AG08396 (cell line): Measurements from ENCODE around the gene MAP2K5.

Experiments
- DNase-seq: peaks from one replicate; pipeline ENCODE4 v3.0.0; 2012; ENCODE audit warnings: low spot score, mixed read lengths

Gene MAP2K5

DNA sequence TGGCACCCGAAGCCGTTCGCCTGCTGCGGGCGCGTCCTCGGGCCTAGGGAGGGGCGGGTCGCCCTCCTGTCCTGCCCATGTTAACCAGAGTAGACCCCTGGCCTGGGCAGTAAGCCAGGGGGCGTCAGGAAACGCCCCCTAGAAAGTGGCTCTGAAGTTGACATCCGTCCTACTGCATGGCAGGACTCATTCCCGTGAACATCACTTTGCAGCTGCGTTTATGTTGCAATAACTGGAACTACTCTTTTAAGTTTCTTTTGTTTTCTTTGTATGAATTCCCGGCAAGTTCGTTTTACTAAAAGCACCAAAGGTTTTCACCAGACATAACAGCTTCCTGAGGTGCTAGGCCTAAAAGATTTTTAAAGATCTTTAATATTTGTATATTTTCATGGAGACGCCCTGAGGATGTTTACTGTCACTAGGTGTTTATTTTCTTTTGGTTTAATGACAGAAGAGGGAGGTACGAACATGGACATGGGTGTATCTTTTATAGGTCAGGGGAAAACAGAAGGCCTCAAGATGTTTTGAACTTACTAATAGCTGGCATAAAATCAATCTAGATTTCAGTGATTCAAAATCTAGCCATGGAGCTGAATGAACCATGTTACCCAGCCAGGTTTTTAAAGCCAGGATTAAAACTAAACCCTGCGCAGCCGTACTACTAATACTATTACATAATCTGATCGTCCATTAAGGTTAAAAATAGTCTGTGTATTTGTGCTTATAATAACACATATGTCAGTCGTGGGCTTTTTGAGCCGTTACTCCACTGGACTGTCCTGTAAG, 20.5 kb upstream of the MAP2K5 start:
- DNase-seq = peak; percentile 39

DNA sequence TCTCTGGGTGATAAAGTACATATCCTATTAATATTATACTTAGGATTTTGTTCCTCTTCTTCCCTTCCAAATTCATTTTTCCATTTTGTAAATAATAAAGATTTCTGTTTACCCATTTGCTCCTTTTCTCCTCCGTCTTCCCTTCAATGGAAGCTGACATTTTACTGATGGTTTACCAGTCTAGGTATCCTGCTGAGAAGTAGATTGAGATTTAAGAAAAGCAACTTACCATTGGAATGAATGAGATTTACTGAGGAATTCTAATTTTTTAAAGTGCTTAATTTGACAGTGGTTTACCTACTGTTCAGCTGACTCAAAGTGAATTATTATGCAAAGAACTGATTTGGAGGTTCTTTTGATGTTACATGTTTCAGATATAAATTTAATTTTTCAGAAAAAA, 19.2 kb upstream of the MAP2K5 start:
- DNase-seq = no peak

DNA sequence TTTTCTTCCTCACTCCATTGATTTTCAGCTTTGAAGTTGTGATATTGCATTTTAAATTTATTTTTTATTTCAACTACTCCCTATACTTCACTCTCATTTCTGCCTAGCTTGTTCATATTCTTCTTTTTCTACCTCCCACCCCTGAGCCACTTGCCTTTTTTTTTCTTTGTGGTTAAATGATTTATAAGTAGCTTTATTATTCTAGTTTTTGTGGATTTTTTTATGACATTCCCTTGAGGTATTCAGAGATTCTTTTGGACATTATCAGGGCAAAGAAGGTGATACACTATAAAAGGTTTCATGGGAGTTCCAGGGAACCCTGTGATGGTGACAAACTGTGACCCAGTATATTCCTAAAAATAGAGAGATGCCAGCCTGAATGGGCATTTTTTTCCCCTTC, 18.3 kb upstream of the MAP2K5 start:
- DNase-seq = no peak

DNA sequence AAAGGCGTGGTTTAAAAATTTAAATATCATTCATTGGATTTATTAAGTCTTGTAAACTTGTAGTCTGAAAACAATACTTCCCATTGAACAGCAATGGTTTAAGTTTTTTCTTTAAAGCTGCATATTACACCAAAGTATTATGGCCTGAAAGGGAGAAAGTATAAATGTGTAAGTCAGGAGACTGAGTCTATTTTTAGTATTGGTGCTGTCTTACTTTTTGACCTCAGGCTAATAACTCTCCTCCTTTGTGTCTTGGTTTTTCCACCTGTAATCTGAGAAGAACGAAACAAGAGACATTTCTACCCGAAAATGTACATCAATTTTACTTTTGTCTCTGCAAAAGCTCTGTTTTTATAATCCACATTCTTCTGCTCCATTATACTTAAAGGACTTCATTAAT, 14.0 kb upstream of the MAP2K5 start:
- DNase-seq = no peak

GRCh38 chr15:67531379-67531914, 11.1 kb upstream of the MAP2K5 start:
- no peak for DNase-seq

DNA sequence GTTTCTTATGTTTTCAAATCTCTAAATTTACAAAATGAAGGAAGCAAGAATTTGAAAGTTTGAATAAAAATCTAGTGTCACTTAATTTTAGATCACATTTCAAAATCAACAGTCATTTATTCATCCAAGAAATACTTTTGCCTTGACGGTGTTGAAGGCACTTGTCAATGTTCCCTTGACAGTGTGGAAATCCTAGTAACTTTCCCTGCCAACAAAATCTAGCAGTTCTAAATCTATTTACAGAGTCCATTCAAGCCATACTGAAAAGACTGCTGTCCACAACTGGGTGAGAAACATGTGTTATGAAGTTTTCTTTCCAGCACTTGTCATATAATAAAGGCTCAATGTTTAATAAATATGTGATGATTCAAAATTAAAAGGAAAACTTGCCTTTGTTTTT, 8.6 kb upstream of the MAP2K5 start:
- DNase-seq = no peak

DNA sequence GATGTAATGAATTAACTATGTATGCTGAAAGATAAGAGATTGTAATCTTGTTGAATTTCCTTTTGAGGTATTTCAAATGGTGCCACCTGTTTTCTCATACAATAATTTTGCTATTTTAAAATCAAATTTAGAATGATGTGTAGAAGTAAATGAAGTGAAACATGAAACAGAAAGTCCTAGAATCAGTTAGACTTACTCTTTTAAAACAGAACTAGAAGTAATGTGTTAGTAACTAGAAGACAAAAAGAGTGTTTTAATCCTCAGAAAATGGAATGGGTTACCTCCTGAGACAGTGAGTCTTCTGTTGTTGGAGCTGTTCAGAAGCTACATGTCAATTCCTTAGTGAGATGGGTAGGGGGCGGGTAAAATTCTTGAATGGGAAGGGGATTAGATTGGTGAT, 8.1 kb upstream of the MAP2K5 start:
- DNase-seq = no peak

- DNase-seq = no peak
Observed at GRCh38 chr15:67537771-67538170, 4.7 kb upstream of the MAP2K5 start.

- DNase-seq = peak; percentile 28
Observed at GRCh38 chr15:67543348-67543718, 830 bp downstream of the MAP2K5 start.

GRCh38 chr15:67544475-67544874, 2.0 kb downstream of the MAP2K5 start:
- no peak for DNase-seq

- DNase-seq = no peak
Observed at GRCh38 chr15:67545864-67546263, 3.4 kb downstream of the MAP2K5 start.

DNA sequence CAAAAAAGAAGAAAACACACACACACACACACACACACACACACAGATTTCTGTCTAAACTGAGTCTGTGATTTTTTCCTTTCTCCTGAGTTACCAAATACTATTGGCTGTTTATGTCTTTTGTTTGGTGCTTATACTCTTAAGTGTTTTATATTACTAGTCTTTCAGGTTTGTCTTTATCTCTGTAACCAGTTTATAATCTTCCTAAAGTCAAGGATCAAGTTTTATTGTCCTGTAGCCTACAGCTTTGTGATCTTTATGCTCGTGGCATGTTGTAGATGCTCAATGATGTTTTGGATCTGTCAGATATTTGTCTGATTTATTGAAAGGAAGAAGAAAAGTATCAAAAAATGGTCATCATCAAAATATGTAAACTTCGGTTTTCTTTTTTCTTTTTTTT, 4.6 kb downstream of the MAP2K5 start:
- no peak for DNase-seq

DNA sequence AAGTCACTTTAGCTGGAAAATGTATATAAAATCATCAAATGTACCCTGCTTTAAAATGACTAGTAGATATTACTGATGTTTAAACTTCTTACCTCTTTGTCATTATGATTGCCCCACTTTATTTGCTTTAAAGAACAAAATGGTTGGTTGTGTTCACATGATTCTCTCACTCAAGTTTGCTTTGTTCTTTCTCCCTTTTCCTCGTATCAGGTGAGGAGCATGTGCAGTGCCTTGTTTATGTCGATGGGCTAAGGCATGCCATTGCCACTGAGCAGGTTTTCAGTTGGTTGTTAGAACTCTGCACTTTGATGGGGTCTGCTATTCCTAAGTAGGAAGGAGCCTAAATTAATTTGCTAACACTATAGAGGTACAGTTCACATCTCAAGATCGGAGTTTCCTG, 5.3 kb downstream of the MAP2K5 start:
- DNase-seq = no peak

DNA sequence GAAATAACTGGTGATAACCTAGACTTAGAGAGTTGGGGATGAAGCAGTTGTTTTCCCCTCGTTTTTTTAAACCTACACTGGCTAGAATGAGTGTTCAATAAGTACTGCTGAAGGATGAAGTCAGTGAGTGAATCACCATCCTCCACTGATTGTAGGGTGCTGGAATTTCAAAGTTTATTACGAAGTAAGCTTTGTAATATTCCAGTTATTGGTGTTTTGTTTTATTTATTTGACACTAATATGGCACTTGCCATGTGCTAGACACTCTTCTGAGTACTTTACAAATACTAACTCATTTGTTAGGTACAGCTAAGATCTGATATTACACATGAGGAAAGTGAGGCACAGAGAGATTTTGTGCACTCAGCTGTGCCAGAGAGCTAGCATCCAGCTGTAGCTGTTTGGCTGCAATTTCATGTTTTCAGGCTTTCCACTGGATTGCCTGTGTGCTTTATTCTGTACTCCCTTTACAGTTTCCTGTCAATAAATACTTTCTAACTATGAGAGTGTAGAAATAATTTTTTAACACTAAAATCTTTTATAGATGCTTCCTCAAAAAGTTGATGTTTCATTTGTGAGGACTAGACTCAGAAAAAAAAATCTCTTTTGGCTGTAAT, 5.8 kb downstream of the MAP2K5 start:
- DNase-seq = peak; percentile 57

GRCh38 chr15:67548862-67549651, 6.6 kb downstream of the MAP2K5 start:
- no peak for DNase-seq

- no peak for DNase-seq
Observed at GRCh38 chr15:67549736-67550135, 7.2 kb downstream of the MAP2K5 start.

DNA sequence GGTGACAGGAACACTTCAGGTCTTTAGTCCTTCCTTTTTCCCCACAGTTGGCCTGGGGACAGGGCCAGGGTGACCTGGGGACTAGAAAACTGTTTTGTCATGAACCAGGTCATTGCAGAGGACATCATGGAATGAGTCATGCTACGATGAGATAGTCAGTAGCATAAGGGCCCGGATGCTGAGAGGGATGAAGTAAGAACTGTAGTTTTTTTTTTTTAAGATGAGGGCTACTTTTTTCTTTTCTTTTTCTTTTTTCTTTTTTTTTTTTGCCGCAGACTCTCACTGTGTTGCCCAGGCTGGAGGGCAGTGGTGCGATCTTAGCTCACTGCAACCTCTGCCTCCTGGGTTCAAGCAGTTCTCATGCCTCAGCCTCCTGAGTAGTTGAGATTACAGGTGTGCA, 8.0 kb downstream of the MAP2K5 start:
- DNase-seq = no peak

DNA sequence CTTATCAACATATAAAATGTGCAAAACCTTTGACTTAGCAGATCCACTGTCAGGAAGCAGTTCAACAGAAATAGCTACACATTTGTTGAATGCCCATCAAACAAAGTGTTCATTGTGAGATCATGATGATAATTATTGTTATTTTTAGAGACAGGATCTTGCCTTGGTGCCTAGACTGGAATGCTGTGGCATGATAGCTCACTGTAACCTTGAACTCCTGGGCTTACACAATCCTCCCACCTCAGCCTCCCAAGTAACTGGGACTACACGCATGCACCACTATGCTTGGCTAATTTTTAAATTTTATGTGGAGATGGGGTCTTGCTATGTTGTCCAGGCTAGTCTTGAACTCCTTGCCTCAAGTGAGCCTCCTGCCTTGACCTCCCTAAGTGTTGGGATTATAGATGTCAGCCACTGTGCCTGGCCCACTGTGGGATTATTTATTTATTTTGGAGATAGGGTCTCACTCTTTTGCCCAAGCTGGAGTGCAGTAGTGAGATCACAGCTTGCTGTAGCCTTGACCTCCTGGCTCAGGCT, 8.8 kb downstream of the MAP2K5 start:
- DNase-seq = no peak

DNA sequence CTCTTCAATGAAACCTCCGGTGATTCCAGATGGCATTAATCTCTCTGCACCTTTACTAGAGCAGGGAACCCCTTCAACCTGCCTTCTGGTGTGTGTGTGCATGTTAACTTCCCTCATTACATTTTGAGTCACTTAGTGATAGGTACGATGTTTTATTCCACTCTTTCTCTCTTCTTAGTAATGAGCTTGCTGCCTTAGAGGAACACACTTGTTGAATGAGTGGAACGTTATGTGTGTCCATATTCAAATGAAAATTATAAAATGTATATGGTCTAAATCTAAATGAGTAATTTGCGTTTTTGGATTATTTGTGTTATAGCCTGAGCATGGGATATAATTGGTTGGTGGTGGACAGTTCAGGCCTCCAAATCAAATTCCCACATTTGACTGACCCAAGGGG, 12.1 kb downstream of the MAP2K5 start:
- DNase-seq = no peak

- no peak for DNase-seq
Observed at GRCh38 chr15:67556976-67557570, 14.6 kb downstream of the MAP2K5 start.

DNA sequence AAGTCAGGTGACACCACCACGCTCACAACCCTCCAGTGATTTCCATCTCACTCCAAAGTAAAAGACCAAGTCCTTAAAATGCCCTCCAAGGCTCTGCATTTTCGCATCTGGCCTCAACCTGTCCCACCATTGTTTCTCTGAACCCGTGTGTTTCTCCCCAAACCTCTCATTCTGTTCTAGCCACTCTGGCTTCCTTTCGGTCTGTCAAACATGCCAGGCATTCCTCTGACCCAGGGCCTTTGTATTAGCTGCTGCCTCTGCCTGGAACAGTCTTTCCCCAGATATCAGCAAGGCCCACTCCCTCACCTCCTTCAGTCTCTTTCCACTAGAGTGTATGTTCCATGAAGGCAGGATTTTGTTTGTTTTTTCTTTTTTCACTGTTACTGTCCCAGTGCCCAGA, 16.0 kb downstream of the MAP2K5 start:
- no peak for DNase-seq

GRCh38 chr15:67559158-67559557, 16.7 kb downstream of the MAP2K5 start:
- no peak for DNase-seq
